PC-3 (cell line): ENCODE measurements around the gene BID. TPM values are rescaled to one million over a fixed set of nuclear protein-coding genes. Genes with fewer than 3 reads are reported as not detected.

ENCODE experiments used
- ATAC-seq: fragments of 200-7000 bp; cut with Tn5 transposase; 2 replicates; pipeline ENCODE4 v1.9.1; 2020; ENCODE audit warnings: mild to moderate bottlenecking, moderate library complexity
- Bru-seq: library from RNA; stranded (reverse); fragments of 400-500 nt; gene quantifications from one replicate; lab custom pipeline; 2021; lab: Mats Ljungman, UMichigan
- BruChase-seq, 2 experiments: library from RNA; stranded (reverse); fragments of 400-500 nt; gene quantifications; one replicate each; lab custom pipeline; 2021; lab: Mats Ljungman, UMichigan
- BruUV-seq: library from RNA; stranded (reverse); fragments of 400-500 nt; replicated peaks from 2 replicates; lab custom pipeline; 2021; lab: Mats Ljungman, UMichigan
- CTCF ChIA-PET: fragments of 300-600 bp; sonication (Branson Sonifier 250); formaldehyde crosslinking; loops from one replicate; lab custom pipeline; 2022; ENCODE audit warnings: antibody characterized with exemption; lab: Charles Lee
- POLR2A ChIA-PET: fragments of 300-600 bp; sonication (Branson Sonifier 250); formaldehyde crosslinking; loops from one replicate; lab custom pipeline; 2022; ENCODE audit warnings: antibody characterized with exemption; ENCODE audit not compliant: unreplicated experiment; lab: Charles Lee
- DNase-seq: peaks from one replicate; pipeline ENCODE4 v3.0.0-alpha.2; 2015
- H2AFZ ChIP-seq: fragments of 300-600 bp; sonication (generic); 2 replicates; pipeline ENCODE4 v1.6.0; 2016; ENCODE audit warnings: antibody characterized with exemption, low read length
- H3F3A ChIP-seq: fragments of 300-600 bp; sonication (generic); one replicate; pipeline ENCODE4 v1.6.0; 2017; ENCODE audit warnings: antibody characterized with exemption, low read length, control low read depth, mild to moderate bottlenecking; ENCODE audit not compliant: unreplicated experiment
- H3K27ac ChIP-seq: fragments of 300-600 bp; sonication (generic); 2 replicates; pipeline ENCODE4 v1.5.1; 2016; ENCODE audit warnings: mild to moderate bottlenecking, low read length
- H3K27me3 ChIP-seq: fragments of 300-600 bp; sonication (generic); 2 replicates; pipeline ENCODE4 v1.6.1; 2016; ENCODE audit warnings: low read length, mixed read lengths
- H3K36me3 ChIP-seq: fragments of 300-600 bp; sonication (generic); 2 replicates; pipeline ENCODE4 v1.6.1; 2016; ENCODE audit warnings: low read depth, mixed run types, low read length, mixed read lengths
- H3K4me1 ChIP-seq: fragments of 300-600 bp; sonication (generic); 2 replicates; pipeline ENCODE4 v1.5.1; 2016; ENCODE audit warnings: low read length; ENCODE audit not compliant: insufficient read depth
- H3K4me2 ChIP-seq: fragments of 300-600 bp; sonication (generic); 2 replicates; pipeline ENCODE4 v1.6.0; 2016; ENCODE audit warnings: low read length
- H3K4me3 ChIP-seq: fragments of 300-600 bp; sonication (generic); 2 replicates; pipeline ENCODE4 v1.5.1; 2016; ENCODE audit warnings: mild to moderate bottlenecking, low read length, mixed read lengths
- H3K79me2 ChIP-seq: fragments of 300-600 bp; sonication (generic); 2 replicates; pipeline ENCODE4 v1.6.1; 2017; ENCODE audit warnings: low read length, mixed read lengths
- H3K9ac ChIP-seq: fragments of 300-600 bp; sonication (generic); 2 replicates; pipeline ENCODE4 v1.6.0; 2016; ENCODE audit warnings: mild to moderate bottlenecking, low read length
- H3K9me2 ChIP-seq: fragments of 300-600 bp; sonication (generic); replicated peaks from 2 replicates; pipeline ENCODE4 v1.6.1; 2016; ENCODE audit warnings: mixed run types, low read length, mixed read lengths
- H3K9me3 ChIP-seq: fragments of 300-600 bp; sonication (generic); 2 replicates; pipeline ENCODE4 v1.6.1; 2016; ENCODE audit warnings: low read length, mixed read lengths
- H4K20me1 ChIP-seq: fragments of 300-600 bp; sonication (generic); 2 replicates; pipeline ENCODE4 v1.6.1; 2016; ENCODE audit warnings: low read length, mixed read lengths
- EZH2 ChIP-seq: fragments of 300-600 bp; sonication (generic); IDR thresholded peaks from one replicate; pipeline ENCODE4 v1.6.1; 2017; ENCODE audit warnings: antibody characterized with exemption, mild to moderate bottlenecking, low read length; ENCODE audit not compliant: unreplicated experiment
- EZH2phosphoT487 ChIP-seq: fragments of 300-600 bp; sonication (generic); IDR thresholded peaks from 2 replicates; pipeline ENCODE4 v1.6.1; 2018; ENCODE audit warnings: mild to moderate bottlenecking, antibody characterized with exemption, low read length, borderline replicate concordance
- intact Hi-C: fragments of 100-400 bp; cut with micrococcal nuclease; formaldehyde crosslinking; loops from 2 replicates; pipeline ENCODE4 v1.9.0; 2023
- long read RNA-seq: library from polyadenylated mRNA; unstranded; transcript quantifications from one replicate; pipeline ENCODE4 v2.0.0, GENCODE V29; 2021; ENCODE audit not compliant: unreplicated experiment
- total RNA-seq: library from RNA; depleted of rRNA; stranded (reverse); fragments of >200 nt; gene quantifications from 2 replicates; pipeline ENCODE4 v1.2.3, GENCODE V29; 2014; rRNA removed
- TF ChIP-seq, protein P1 (sequence below): fragments of 300-600 bp; sonication (generic); conservative IDR thresholded peaks from 2 replicates; pipeline ENCODE4 v1.5.1; 2017; ENCODE audit warnings: antibody characterized with exemption, low read depth, mild to moderate bottlenecking, low read length

Gene BID
- 123 and 129 TPM in 2 replicates for total RNA-seq
- Bru-seq, nascent RNA, result percentile 44 among the genes with signal in this experiment
- percentile 49 among the genes with signal in this experiment for BruChase-seq, experiment 1, labeled RNA remaining after a 6-hour chase
- BruChase-seq, experiment 2, labeled RNA remaining after a 2-hour chase, result percentile 50 among the genes with signal in this experiment
- long read RNA-seq, transcript BID-215 (6 exons, 2,199 nt), result major isoform, 28 of 41 reads
- long read RNA-seq, partial matches to known transcripts, result 0 of 41 reads
- long read RNA-seq, other reads (novel, unspliced or antisense), result 3 of 41 reads

GRCh38 chr22:17774206-17774925 lies at the start of gene BID:
TSS of gene BID (minus strand) at chr22:17774469. CDS start at chr22:17750116, 24,353 bp downstream.
- POLR2A ChIA-PET, result no interaction called here
- no TSS peak for BruUV-seq
- H3K9ac ChIP-seq, result peak within 1 kb of the TSS; percentile 58
- intact Hi-C loops, result no loop called here
- peak within 1 kb of the TSS; percentile 79 for H2AFZ ChIP-seq
- H3K36me3 ChIP-seq, result no peaks in the 10 kb centered on the region
- H3K9me2 ChIP-seq, result no peaks in the 10 kb centered on the region
- H3K9me3 ChIP-seq, result no peaks in the 10 kb centered on the region
- no peak within 1 kb of the TSS for H3K27ac ChIP-seq
- DNase-seq (peak; percentile 16), ATAC-seq (peak; percentile 41)
- H3F3A ChIP-seq, result no peaks in the 10 kb centered on the region
- CTCF ChIA-PET, result no interaction called here
- H3K4me1 ChIP-seq, result peaks cover 19% of the 10 kb centered on the region
- H3K4me3 ChIP-seq, result peak within 1 kb of the TSS; percentile 81
- no peaks in the 10 kb centered on the region for H3K27me3 ChIP-seq
- peak within 1 kb of the TSS; percentile 99 for H3K4me2 ChIP-seq
- H4K20me1 ChIP-seq, result no peaks in the 10 kb centered on the region
- TF ChIP-seq, protein P1, sequence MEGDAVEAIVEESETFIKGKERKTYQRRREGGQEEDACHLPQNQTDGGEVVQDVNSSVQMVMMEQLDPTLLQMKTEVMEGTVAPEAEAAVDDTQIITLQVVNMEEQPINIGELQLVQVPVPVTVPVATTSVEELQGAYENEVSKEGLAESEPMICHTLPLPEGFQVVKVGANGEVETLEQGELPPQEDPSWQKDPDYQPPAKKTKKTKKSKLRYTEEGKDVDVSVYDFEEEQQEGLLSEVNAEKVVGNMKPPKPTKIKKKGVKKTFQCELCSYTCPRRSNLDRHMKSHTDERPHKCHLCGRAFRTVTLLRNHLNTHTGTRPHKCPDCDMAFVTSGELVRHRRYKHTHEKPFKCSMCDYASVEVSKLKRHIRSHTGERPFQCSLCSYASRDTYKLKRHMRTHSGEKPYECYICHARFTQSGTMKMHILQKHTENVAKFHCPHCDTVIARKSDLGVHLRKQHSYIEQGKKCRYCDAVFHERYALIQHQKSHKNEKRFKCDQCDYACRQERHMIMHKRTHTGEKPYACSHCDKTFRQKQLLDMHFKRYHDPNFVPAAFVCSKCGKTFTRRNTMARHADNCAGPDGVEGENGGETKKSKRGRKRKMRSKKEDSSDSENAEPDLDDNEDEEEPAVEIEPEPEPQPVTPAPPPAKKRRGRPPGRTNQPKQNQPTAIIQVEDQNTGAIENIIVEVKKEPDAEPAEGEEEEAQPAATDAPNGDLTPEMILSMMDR, result no peak
- TF ChIP-seq EZH2phosphoT487 (no peak), EZH2 (no peak)
- H3K79me2 ChIP-seq, result peaks cover 36% of the 10 kb centered on the region

DNA sequence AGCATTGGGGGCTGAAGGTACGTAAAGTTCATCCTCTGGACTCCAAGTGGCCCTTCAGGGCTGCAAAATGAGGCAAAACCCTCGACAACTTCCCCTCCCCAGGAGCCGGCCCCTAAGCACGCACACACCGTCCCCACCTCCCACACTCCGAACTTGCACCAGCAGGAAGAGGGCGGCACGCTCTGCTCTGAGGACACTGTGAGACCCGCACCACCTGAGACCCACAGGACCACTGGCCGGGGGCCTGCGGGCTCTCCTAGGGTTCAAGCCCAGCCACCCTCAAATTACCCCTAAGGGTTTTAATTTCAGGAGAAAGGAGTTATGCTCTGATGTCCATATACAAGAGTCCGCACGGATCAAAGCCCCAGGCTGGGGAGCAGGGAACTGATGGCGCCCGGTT lies 49.7 kb upstream of the BID start:
- H3K36me3 ChIP-seq, result no peaks in the 10 kb centered on the region
- ATAC-seq (no peak), DNase-seq (no peak)
- H4K20me1 ChIP-seq, result no peaks in the 10 kb centered on the region
- no peak for TF ChIP-seq EZH2
- TF ChIP-seq, protein P1, result no peak
- no peak for TF ChIP-seq EZH2phosphoT487
- no peak overlapping the region for H3K4me2 ChIP-seq
- no peaks in the 10 kb centered on the region for H3F3A ChIP-seq
- no peak overlapping the region for H2AFZ ChIP-seq
- no peaks in the 10 kb centered on the region for H3K9me2 ChIP-seq
- intact Hi-C loops, result no loop called here
- no peak overlapping the region for H3K9ac ChIP-seq
- no TSS peak for BruUV-seq
- H3K4me1 ChIP-seq, result no peaks in the 10 kb centered on the region
- ChIA-PET POLR2A (no interaction called here), CTCF (interaction anchor here (0.5 kb wide), 1 partner anchor 193 kb away, joined by 5 read pairs; no protein-coding TSS in a partner anchor)
- H3K9me3 ChIP-seq, result no peaks in the 10 kb centered on the region
- H3K27me3 ChIP-seq, result no peaks in the 10 kb centered on the region
- no peak overlapping the region for H3K4me3 ChIP-seq
- no peak overlapping the region for H3K27ac ChIP-seq
- no peaks in the 10 kb centered on the region for H3K79me2 ChIP-seq

GRCh38 chr22:17823226-17823625 lies 49.0 kb upstream of the BID start:
- Histone ChIP-seq H3K4me1 (no peaks in the 10 kb centered on the region), H3F3A (no peaks in the 10 kb centered on the region), H3K9me3 (no peaks in the 10 kb centered on the region), H3K4me3 (no peak overlapping the region), H3K27ac (no peak overlapping the region), H3K27me3 (no peaks in the 10 kb centered on the region), H3K79me2 (no peaks in the 10 kb centered on the region), H3K9me2 (no peaks in the 10 kb centered on the region), H2AFZ (no peak overlapping the region), H3K36me3 (no peaks in the 10 kb centered on the region), H3K9ac (no peak overlapping the region), H3K4me2 (no peak overlapping the region), H4K20me1 (no peaks in the 10 kb centered on the region)
- ChIA-PET POLR2A (no interaction called here), CTCF (no interaction called here)
- DNase-seq, result no peak
- ATAC-seq, result no peak
- intact Hi-C loops, result no loop called here
- TF ChIP-seq, protein P1, result no peak
- no TSS peak for BruUV-seq
